ENCODE results near the gene ADISSP.

The ADISSP gene

GRCh38 chr20:3778976-3779375, 11.4 kb upstream of the ADISSP start:
- TF ChIP-seq ESRRG (CRISPR knock-in tag; IDR thresholded peaks at IDR 0.05) (no peak), BACH2 (CRISPR knock-in tag; IDR thresholded peaks at IDR 0.05; ENCODE audit: borderline replicate concordance) (no peak), GLIS3 (CRISPR knock-in tag; IDR thresholded peaks at IDR 0.05) (no peak), ZFP3 (CRISPR knock-in tag; IDR thresholded peaks at IDR 0.05) (no peak), ISL1 (CRISPR knock-in tag; IDR thresholded peaks at IDR 0.05) (no peak), ZFP30 (CRISPR knock-in tag; IDR thresholded peaks at IDR 0.05) (no peak), TOX (CRISPR knock-in tag; IDR thresholded peaks at IDR 0.05; ENCODE audit: borderline replicate concordance) (no peak), ZNF8 (CRISPR knock-in tag; IDR thresholded peaks at IDR 0.05) (no peak), ZNF70 (CRISPR knock-in tag; IDR thresholded peaks at IDR 0.05) (no peak), ARNTL (CRISPR knock-in tag; IDR thresholded peaks at IDR 0.05; ENCODE audit: borderline replicate concordance, low read depth) (no peak), OSR1 (CRISPR knock-in tag; IDR thresholded peaks at IDR 0.05) (no peak), PPARA (CRISPR knock-in tag; IDR thresholded peaks at IDR 0.05; ENCODE audit: borderline replicate concordance) (no peak), CREB5 (CRISPR knock-in tag; IDR thresholded peaks at IDR 0.05; ENCODE audit: low read depth) (no peak), ZNF565 (CRISPR knock-in tag; conservative IDR thresholded peaks at IDR 0.05; ENCODE audit: low read depth) (no peak), CSRNP3 (CRISPR knock-in tag; IDR thresholded peaks at IDR 0.05) (no peak)
- no peak for ATAC-seq

- ATAC-seq: peak; percentile 79
- no peak for TF ChIP-seq ZFP30 (CRISPR knock-in tag; IDR thresholded peaks at IDR 0.05)
- TF ChIP-seq ZNF565 (CRISPR knock-in tag; conservative IDR thresholded peaks at IDR 0.05; ENCODE audit: low read depth): no peak
- TF ChIP-seq ZC3H10 (CRISPR knock-in tag; IDR thresholded peaks at IDR 0.05): no peak
- TF ChIP-seq CREB5 (CRISPR knock-in tag; IDR thresholded peaks at IDR 0.05; ENCODE audit: low read depth): no peak
- TF ChIP-seq OSR1 (CRISPR knock-in tag; IDR thresholded peaks at IDR 0.05): no peak
- no peak for TF ChIP-seq ZNF70 (CRISPR knock-in tag; IDR thresholded peaks at IDR 0.05)
- TF ChIP-seq ESRRG (CRISPR knock-in tag; IDR thresholded peaks at IDR 0.05): no peak
- no peak for TF ChIP-seq TCF4 (CRISPR knock-in tag; IDR thresholded peaks at IDR 0.05; ENCODE audit: borderline replicate concordance)
- no peak for TF ChIP-seq BACH2 (CRISPR knock-in tag; IDR thresholded peaks at IDR 0.05; ENCODE audit: borderline replicate concordance)
- TF ChIP-seq RARB (CRISPR knock-in tag; IDR thresholded peaks at IDR 0.05): no peak
- no peak for TF ChIP-seq GLIS3 (CRISPR knock-in tag; IDR thresholded peaks at IDR 0.05)
- TF ChIP-seq CSRNP3 (CRISPR knock-in tag; IDR thresholded peaks at IDR 0.05): no peak
- no peak for TF ChIP-seq CSDC2 (CRISPR knock-in tag; IDR thresholded peaks at IDR 0.05)
- TF ChIP-seq TSHZ2 (CRISPR knock-in tag; IDR thresholded peaks at IDR 0.05): no peak
- no peak for TF ChIP-seq ZNF8 (CRISPR knock-in tag; IDR thresholded peaks at IDR 0.05)
Measured at GRCh38 chr20:3777716-3778629, 10.4 kb upstream of the ADISSP start.

GRCh38 chr20:3777381-3777715, 9.8 kb upstream of the ADISSP start:
- ATAC-seq: no peak
- TF ChIP-seq PATZ1 (CRISPR knock-in tag; IDR thresholded peaks at IDR 0.05; ENCODE audit: borderline replicate concordance): no peak
- TF ChIP-seq ZNF70 (CRISPR knock-in tag; IDR thresholded peaks at IDR 0.05): no peak
- TF ChIP-seq ARNTL (CRISPR knock-in tag; IDR thresholded peaks at IDR 0.05; ENCODE audit: borderline replicate concordance, low read depth): no peak
- no peak for TF ChIP-seq POU6F1 (CRISPR knock-in tag; IDR thresholded peaks at IDR 0.05; ENCODE audit: borderline replicate concordance, low read depth)
- no peak for TF ChIP-seq SNAI2 (CRISPR knock-in tag; IDR thresholded peaks at IDR 0.05)
- no peak for TF ChIP-seq CSDC2 (CRISPR knock-in tag; IDR thresholded peaks at IDR 0.05)
- no peak for TF ChIP-seq ZNF8 (CRISPR knock-in tag; IDR thresholded peaks at IDR 0.05)
- no peak for TF ChIP-seq GLIS3 (CRISPR knock-in tag; IDR thresholded peaks at IDR 0.05)
- no peak for TF ChIP-seq BACH2 (CRISPR knock-in tag; IDR thresholded peaks at IDR 0.05; ENCODE audit: borderline replicate concordance)
- no peak for TF ChIP-seq ZFP3 (CRISPR knock-in tag; IDR thresholded peaks at IDR 0.05)
- no peak for TF ChIP-seq PPARA (CRISPR knock-in tag; IDR thresholded peaks at IDR 0.05; ENCODE audit: borderline replicate concordance)
